Kidney (tissue), 14 donors: Measurements from ENCODE around the gene C4orf50. TPM values are rescaled to one million over a fixed set of nuclear protein-coding genes. Genes with fewer than 3 reads are reported as not detected.

Source experiments
- DNase-seq, 5 donors: peaks; one replicate each; pipeline ENCODE4 v3.0.0-alpha.2; 2013 to 2020
- FAIRE-seq: peaks from 2 replicates; lab custom pipeline; 2012; peaks lifted over from hg19 to GRCh38; lab: Jason Lieb, UNC
- H3K27ac ChIP-seq, 2 donors: one replicate each; pipeline ENCODE4 v1.7.0; 2013; ENCODE audit warnings: low read depth in 2 of 2, low read length in 2 of 2, inconsistent platforms in 1 of 2
- H3K27me3 ChIP-seq: one replicate; pipeline ENCODE4 v1.7.1; 2013; ENCODE audit warnings: low read length, inconsistent platforms; ENCODE audit not compliant: control insufficient read depth, insufficient read depth
- H3K36me3 ChIP-seq, 3 donors: one replicate each; pipeline versions ENCODE4 v1.7.0 to v1.7.1; 2013; ENCODE audit warnings: low read length in 3 of 3, control low read depth in 1 of 3, inconsistent platforms in 1 of 3; ENCODE audit not compliant: insufficient read depth in 3 of 3, control insufficient read depth in 2 of 3
- H3K4me1 ChIP-seq, 3 donors: one replicate each; pipeline versions ENCODE4 v1.7.0 to v1.7.1; 2013; ENCODE audit warnings: low read length in 3 of 3, inconsistent platforms in 1 of 3, low read depth in 1 of 3; ENCODE audit not compliant: control insufficient read depth in 2 of 3, insufficient read depth in 2 of 3
- H3K4me3 ChIP-seq, 3 donors: one replicate each; pipeline versions ENCODE4 v1.7.0 to v1.8.1; 2013; ENCODE audit warnings: low read length in 3 of 3, control low read depth in 1 of 3, inconsistent platforms in 1 of 3
- H3K9ac ChIP-seq, 3 donors: one replicate each; pipeline versions ENCODE4 v1.7.0 to v1.7.1; 2013; ENCODE audit warnings: low read length in 3 of 3, control low read depth in 1 of 3, inconsistent platforms in 1 of 3
- H3K9me3 ChIP-seq, 3 donors: one replicate each; pipeline versions ENCODE4 v1.7.0 to v1.7.1; 2013; ENCODE audit warnings: low read length in 3 of 3, control low read depth in 1 of 3, inconsistent platforms in 1 of 3; ENCODE audit not compliant: control insufficient read depth in 2 of 3, insufficient read depth in 1 of 3
- intact Hi-C: fragments of 100-400 bp; cut with DNase I; formaldehyde crosslinking; loops from one replicate; pipeline ENCODE4 v1.11.1; 2022
- polyA plus RNA-seq: library from polyadenylated mRNA; stranded (reverse); fragments of 350-450 nt; fragmentation: Illumina TruSeq; extraction: RNeasy Lipid Tissue Mini Kit (QIAGEN cat#74804); gene quantifications from one replicate; pipeline ENCODE4 v1.2.3, GENCODE V29; 2014; ENCODE audit warnings: low read depth, low replicate concordance; ENCODE audit not compliant: insufficient read depth
- total RNA-seq: library from RNA; stranded (reverse); fragmentation: NEBNext Ultra II Directional; extraction: Animal tissue kit (Norgen Biotek cat#: 25700); gene quantifications from one replicate; pipeline ENCODE4 v1.2.1, GENCODE V29; 2021
- TF ChIP-seq, protein P1 (sequence below): IDR thresholded peaks from 3 replicates; pipeline ENCODE4 v1.5.1; 2012; ENCODE audit warnings: mild to moderate bottlenecking, moderate library complexity, borderline replicate concordance; ENCODE audit not compliant: insufficient read depth; ENCODE audit errors: extremely low read depth
- donor health status: control.
- donor health status: control.
- donor health status: control.
- donor health status: control.
- donor health status: control.
- donor health status: DM: yes; HTN: yes; CAD: no.
- donor health status: Normal renal cell carcinoma (clear cell type).

Gene C4orf50
- total and polyA plus RNA-seq, 2 donors from 2014 or later: 0.16 TPM; not detected in 1

DNA sequence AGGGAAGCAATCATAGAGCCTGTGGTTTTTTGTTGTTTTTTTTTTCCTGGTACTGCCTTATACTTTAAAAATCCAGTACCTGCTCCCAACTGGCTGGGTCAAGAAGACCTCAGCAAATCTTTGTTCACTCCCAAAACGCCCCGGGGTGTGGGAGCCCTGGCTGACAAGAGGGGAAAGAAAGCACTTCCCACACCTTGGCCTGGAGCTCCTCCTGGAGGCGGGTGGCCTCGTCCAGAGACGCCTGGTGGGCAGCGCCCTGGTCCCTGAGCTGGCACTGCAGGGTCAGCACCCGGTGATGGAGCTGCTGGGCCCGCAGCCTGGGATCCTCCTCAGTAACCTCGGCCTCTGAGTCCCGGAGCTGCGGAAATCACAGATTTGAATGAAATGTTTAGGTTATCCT, 38.2 kb downstream of the C4orf50 start:
- peak in 3 of 5 donors; percentile 38 to 47 (median 43) for DNase-seq
- Histone ChIP-seq H3K4me3 (no peak overlapping the region), H3K4me1 (no peaks in the 10 kb centered on the region), H3K27me3 (no peaks in the 10 kb centered on the region), H3K27ac (no peak overlapping the region), H3K36me3 (no peaks in the 10 kb centered on the region), H3K9me3 (peaks cover 0 to 10% (median 5%) of the 10 kb centered on the region in 3 donors), H3K9ac (no peak overlapping the region)
- no peak for FAIRE-seq
- intact Hi-C loops: no loop called here
- TF ChIP-seq, protein P1, sequence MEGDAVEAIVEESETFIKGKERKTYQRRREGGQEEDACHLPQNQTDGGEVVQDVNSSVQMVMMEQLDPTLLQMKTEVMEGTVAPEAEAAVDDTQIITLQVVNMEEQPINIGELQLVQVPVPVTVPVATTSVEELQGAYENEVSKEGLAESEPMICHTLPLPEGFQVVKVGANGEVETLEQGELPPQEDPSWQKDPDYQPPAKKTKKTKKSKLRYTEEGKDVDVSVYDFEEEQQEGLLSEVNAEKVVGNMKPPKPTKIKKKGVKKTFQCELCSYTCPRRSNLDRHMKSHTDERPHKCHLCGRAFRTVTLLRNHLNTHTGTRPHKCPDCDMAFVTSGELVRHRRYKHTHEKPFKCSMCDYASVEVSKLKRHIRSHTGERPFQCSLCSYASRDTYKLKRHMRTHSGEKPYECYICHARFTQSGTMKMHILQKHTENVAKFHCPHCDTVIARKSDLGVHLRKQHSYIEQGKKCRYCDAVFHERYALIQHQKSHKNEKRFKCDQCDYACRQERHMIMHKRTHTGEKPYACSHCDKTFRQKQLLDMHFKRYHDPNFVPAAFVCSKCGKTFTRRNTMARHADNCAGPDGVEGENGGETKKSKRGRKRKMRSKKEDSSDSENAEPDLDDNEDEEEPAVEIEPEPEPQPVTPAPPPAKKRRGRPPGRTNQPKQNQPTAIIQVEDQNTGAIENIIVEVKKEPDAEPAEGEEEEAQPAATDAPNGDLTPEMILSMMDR: peak; percentile 28

DNA sequence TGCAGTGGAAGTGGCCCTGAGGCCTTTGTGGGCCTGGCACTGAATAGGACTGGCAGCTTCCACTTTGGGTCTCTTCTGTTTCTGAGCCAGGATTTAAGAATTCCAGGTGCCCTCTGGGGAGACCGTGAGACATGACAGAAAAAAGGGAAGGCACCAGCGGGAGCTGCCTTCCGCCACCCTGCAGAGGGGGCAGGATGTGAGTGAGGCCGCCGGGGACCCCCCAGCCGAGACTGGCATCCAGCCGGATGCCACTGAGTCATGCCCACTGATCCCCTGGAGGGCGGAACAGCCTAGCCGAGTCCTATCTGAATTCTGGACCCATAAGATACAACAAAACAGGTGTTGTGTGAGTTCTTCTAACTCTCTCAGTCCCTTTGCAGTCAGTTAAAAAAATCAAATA, 41.3 kb downstream of the C4orf50 start:
- FAIRE-seq (no peak), DNase-seq (peak in 2 of 5 donors; percentile 9 to 33)
- Histone ChIP-seq H3K9ac (no peak overlapping the region), H3K4me3 (no peak overlapping the region), H3K4me1 (no peaks in the 10 kb centered on the region), H3K27ac (no peak overlapping the region), H3K36me3 (no peaks in the 10 kb centered on the region), H3K27me3 (no peaks in the 10 kb centered on the region), H3K9me3 (no peaks in the 10 kb centered on the region)
- TF ChIP-seq, protein P1: no peak
- intact Hi-C loops: no loop called here

DNA sequence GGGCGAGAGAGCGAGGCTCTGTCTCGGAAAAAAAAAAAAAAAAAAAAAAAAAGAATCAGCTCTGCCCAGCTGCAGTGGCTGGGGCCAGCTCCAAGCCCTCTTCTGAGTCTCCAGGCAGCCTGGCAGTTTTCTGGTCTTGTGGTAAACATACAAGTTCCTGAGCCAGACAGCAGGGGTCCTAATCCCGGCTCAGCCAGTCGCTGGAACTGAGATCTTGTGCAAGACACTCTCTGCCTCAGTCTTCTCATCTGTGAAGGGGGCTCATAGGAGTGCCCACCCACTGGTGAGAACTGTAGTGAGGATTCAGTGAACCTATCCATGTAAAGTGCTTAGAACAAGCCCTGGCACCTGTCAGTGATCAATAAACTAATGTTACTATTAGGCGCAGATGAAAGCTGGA, 41.8 kb downstream of the C4orf50 start:
- Histone ChIP-seq H3K36me3 (no peaks in the 10 kb centered on the region), H3K9ac (no peak overlapping the region), H3K27ac (no peak overlapping the region), H3K27me3 (no peaks in the 10 kb centered on the region), H3K4me1 (no peaks in the 10 kb centered on the region), H3K4me3 (no peak overlapping the region), H3K9me3 (no peaks in the 10 kb centered on the region)
- TF ChIP-seq, protein P1: no peak
- intact Hi-C loops: no loop called here
- FAIRE-seq (no peak), DNase-seq (peak in 2 of 5 donors; percentile 19 to 29)

DNA sequence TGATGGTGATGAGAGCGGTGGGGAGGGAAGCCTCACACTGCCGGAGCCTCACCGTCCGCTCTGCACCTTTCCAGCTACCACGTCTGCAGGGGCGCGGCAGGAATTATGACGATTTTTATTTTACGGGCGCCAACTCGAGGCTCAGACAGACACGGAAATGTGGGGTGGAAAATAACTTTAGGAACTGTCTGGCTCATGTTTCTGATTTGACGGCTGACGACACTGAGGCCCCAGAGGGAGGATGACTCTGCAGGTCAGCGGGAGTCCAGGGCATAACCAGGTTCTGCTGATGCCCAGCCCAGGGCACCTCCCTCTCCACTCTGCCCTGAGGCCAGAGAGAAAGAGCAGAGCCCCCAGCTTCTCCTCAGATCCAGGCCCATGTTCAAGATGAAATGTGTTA, 43.9 kb downstream of the C4orf50 start:
- H3K4me3 ChIP-seq: no peak overlapping the region
- no peak overlapping the region for H3K9ac ChIP-seq
- no peaks in the 10 kb centered on the region for H3K36me3 ChIP-seq
- DNase-seq: peak in 2 of 5 donors; percentile 23 to 25
- no peak for FAIRE-seq
- H3K4me1 ChIP-seq: no peaks in the 10 kb centered on the region
- H3K9me3 ChIP-seq: no peaks in the 10 kb centered on the region
- intact Hi-C loops: no loop called here
- H3K27ac ChIP-seq: no peak overlapping the region
- no peaks in the 10 kb centered on the region for H3K27me3 ChIP-seq
- TF ChIP-seq, protein P1: no peak
